ENCODE data around the gene GOLGA6L6.
"Not testable (repeated sequence)": the region's sequence is repeated elsewhere in the genome, so short reads cannot be mapped to it uniquely, and the experiment has no call there.

The GOLGA6L6 gene

DNA sequence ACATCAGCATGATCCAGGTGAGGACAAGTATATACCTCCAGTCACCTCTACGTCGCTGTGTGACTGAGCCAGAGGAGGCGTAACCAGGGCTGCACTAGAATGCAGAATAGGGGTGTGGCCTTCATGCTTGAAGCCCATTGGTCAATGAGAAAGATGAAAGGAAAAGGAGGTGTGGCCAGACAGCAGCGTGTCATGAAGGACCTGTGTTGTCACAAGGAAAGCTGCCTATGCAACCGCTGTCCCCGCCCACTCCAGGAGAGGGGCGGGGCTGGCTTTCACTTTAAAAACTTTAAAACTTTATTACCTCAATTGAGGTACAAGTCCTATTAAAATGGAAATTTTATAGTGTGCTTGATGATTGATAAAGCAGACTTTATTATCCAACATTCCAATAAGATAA is at the start of gene GOLGA6L6:
Gene GOLGA6L6, minus strand, starts transcription at position 101 of the 400 bp plus-strand sequence. Its CDS starts 91 bp downstream, at position 10.
- not testable (repeated sequence) for H3K27me3 Mint-ChIP-seq (ENCODE audit: low read depth, poor library complexity); H3K4me3 Mint-ChIP-seq; DNase-seq; H3K9me3 Mint-ChIP-seq; H3K27ac Mint-ChIP-seq; H3K36me3 Mint-ChIP-seq (ENCODE audit: low read depth); H3K4me1 Mint-ChIP-seq

DNA sequence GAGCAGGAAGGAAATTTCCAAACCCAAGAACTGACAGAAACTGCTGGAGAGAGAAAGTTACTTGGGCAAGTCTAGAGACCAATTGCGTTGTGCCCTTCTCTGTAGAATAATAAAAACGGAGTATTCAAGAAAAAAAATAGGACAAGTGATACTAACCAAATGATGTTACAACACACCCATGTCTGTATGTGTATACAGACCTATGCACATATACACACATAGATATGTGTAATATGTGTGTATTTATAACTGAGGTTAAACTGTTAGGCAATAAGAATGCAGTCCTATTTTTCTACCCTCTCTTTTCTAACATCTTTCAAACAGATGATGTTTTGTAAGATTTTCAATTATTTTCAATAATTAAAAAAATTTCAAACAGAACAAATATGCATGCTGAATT is 48.5 kb upstream of the GOLGA6L6 start:
- H3K4me3 Mint-ChIP-seq; H3K36me3 Mint-ChIP-seq (ENCODE audit: low read depth); DNase-seq; H3K27me3 Mint-ChIP-seq (ENCODE audit: low read depth, poor library complexity); H3K9me3 Mint-ChIP-seq; H3K4me1 Mint-ChIP-seq; H3K27ac Mint-ChIP-seq: not testable (repeated sequence)

DNA sequence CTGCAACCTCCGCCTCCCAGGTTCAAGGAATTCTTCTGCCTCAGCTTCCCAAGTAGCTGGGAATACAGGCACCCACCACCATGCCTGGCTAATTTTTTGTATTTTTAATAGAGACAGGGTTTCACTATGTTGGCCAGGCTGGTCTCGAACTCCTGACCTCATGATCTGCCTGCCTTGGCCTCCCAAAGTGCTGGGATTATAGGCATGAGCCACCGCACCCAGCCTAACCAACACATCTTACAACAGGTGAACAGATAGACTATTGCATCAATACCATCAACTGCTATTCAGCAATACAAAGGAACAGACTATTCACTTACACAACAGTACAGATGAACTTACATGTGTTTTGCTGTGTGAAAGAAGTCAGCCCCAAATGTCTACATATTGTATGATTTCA is 45.2 kb upstream of the GOLGA6L6 start:
- not testable (repeated sequence) for DNase-seq; H3K4me3 Mint-ChIP-seq; H3K27me3 Mint-ChIP-seq (ENCODE audit: low read depth, poor library complexity); H3K27ac Mint-ChIP-seq; H3K36me3 Mint-ChIP-seq (ENCODE audit: low read depth); H3K4me1 Mint-ChIP-seq; H3K9me3 Mint-ChIP-seq

- H3K27ac Mint-ChIP-seq; H3K27me3 Mint-ChIP-seq (ENCODE audit: low read depth, poor library complexity); H3K4me1 Mint-ChIP-seq; DNase-seq; H3K36me3 Mint-ChIP-seq (ENCODE audit: low read depth); H3K4me3 Mint-ChIP-seq; H3K9me3 Mint-ChIP-seq: not testable (repeated sequence)
These were observed 41.1 kb upstream of the GOLGA6L6 start for GRCh38 chr15:20582726-20583115.

GRCh38 chr15:20582109-20582725 is 40.6 kb upstream of the GOLGA6L6 start:
- H3K36me3 Mint-ChIP-seq (ENCODE audit: low read depth); H3K9me3 Mint-ChIP-seq; DNase-seq; H3K27me3 Mint-ChIP-seq (ENCODE audit: low read depth, poor library complexity); H3K4me1 Mint-ChIP-seq; H3K4me3 Mint-ChIP-seq; H3K27ac Mint-ChIP-seq: not testable (repeated sequence)

GRCh38 chr15:20581261-20582108 is 39.9 kb upstream of the GOLGA6L6 start:
- not testable (repeated sequence) for H3K4me3 Mint-ChIP-seq, DNase-seq

GRCh38 chr15:20579662-20580061 is 38.1 kb upstream of the GOLGA6L6 start:
- not testable (repeated sequence) for DNase-seq; H3K4me1 Mint-ChIP-seq; H3K27me3 Mint-ChIP-seq (ENCODE audit: low read depth, poor library complexity)

More at GRCh38 chr15:20581261-20582108, 39.9 kb upstream of the GOLGA6L6 start:
- H3K27me3 Mint-ChIP-seq (ENCODE audit: low read depth, poor library complexity); H3K36me3 Mint-ChIP-seq (ENCODE audit: low read depth); H3K4me1 Mint-ChIP-seq; H3K9me3 Mint-ChIP-seq; H3K27ac Mint-ChIP-seq: not testable (repeated sequence)

GRCh38 chr15:20551289-20551688 is 9.7 kb upstream of the GOLGA6L6 start:
- not testable (repeated sequence) for H3K4me3 Mint-ChIP-seq; H3K27ac Mint-ChIP-seq; H3K27me3 Mint-ChIP-seq (ENCODE audit: low read depth, poor library complexity); DNase-seq; H3K4me1 Mint-ChIP-seq; H3K36me3 Mint-ChIP-seq (ENCODE audit: low read depth); H3K9me3 Mint-ChIP-seq

More at GRCh38 chr15:20579662-20580061, 38.1 kb upstream of the GOLGA6L6 start:
- H3K27ac Mint-ChIP-seq; H3K4me3 Mint-ChIP-seq; H3K9me3 Mint-ChIP-seq; H3K36me3 Mint-ChIP-seq (ENCODE audit: low read depth): not testable (repeated sequence)

DNA sequence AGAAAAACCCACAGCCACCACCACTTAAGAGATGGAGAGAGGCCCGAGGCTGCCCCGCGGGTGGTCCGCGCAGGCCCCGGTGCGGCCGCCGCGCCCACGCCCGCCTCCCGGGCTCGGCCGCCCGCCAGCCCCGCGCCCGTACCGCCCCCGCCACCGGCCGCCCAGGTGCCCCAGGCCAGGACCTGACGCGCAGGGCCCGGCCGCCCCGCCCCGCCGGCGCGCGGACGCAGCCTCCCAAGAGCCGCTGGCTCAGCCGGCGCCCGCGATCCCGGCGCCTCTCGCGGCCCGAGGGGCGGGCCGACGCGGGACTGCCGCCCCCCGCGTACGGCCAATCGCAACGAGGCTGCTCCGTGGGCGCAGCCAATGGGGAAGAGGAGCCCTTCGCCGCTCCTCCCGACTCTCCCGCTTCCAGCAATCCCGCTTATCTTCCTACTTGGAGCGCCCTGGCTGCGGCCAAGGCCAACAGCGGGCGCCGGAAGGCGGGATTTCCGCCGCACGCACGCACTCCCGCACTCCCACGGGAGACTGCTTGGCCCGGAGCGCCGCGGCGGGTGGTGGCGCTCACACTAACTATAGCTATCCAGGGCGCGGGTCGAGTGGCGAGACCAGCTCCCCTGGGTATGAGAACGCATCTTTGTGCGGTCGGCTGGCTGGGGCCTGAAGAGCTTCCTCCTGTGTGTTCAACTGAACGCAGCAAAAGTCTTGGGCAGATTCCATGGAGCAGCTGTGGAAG is 35.5 kb downstream of the GOLGA6L6 start:
- H3K4me3 Mint-ChIP-seq; H3K27ac Mint-ChIP-seq; H3K27me3 Mint-ChIP-seq (ENCODE audit: low read depth, poor library complexity): not testable (repeated sequence)

GRCh38 chr15:20502839-20503238 is 38.8 kb downstream of the GOLGA6L6 start:
- H3K36me3 Mint-ChIP-seq (ENCODE audit: low read depth); H3K4me1 Mint-ChIP-seq: not testable (repeated sequence)

More for the DNA sequence above, 35.5 kb downstream of the GOLGA6L6 start:
- DNase-seq; H3K36me3 Mint-ChIP-seq (ENCODE audit: low read depth); H3K9me3 Mint-ChIP-seq; H3K4me1 Mint-ChIP-seq: not testable (repeated sequence)

GRCh38 chr15:20501512-20502222 is 39.9 kb downstream of the GOLGA6L6 start:
- H3K27me3 Mint-ChIP-seq (ENCODE audit: low read depth, poor library complexity); H3K4me1 Mint-ChIP-seq; H3K9me3 Mint-ChIP-seq; DNase-seq; H3K36me3 Mint-ChIP-seq (ENCODE audit: low read depth); H3K27ac Mint-ChIP-seq; H3K4me3 Mint-ChIP-seq: not testable (repeated sequence)

More at GRCh38 chr15:20502839-20503238, 38.8 kb downstream of the GOLGA6L6 start:
- H3K4me3 Mint-ChIP-seq; H3K9me3 Mint-ChIP-seq; DNase-seq; H3K27me3 Mint-ChIP-seq (ENCODE audit: low read depth, poor library complexity); H3K27ac Mint-ChIP-seq: not testable (repeated sequence)

DNA sequence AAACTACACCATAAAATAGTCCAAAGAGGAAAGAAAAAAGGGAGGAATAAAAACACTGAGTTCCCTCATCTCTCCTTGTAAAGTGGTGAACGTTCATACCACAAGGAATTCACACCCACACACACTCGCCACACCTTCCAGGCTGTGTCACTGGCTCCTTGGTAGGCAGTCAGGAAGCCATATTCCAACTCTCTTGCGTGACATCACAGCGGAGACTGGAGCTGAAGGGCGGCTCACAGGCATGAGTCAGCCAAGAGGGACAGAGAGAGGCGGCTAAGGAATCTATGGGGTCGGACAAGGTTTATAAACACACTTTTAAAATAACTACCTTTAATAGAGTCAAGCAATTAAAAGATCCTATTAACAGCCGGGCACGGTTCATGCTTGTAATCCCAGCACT is 43.8 kb downstream of the GOLGA6L6 start:
- not testable (repeated sequence) for H3K27me3 Mint-ChIP-seq (ENCODE audit: low read depth, poor library complexity); DNase-seq; H3K4me3 Mint-ChIP-seq; H3K9me3 Mint-ChIP-seq; H3K36me3 Mint-ChIP-seq (ENCODE audit: low read depth); H3K4me1 Mint-ChIP-seq; H3K27ac Mint-ChIP-seq

DNA sequence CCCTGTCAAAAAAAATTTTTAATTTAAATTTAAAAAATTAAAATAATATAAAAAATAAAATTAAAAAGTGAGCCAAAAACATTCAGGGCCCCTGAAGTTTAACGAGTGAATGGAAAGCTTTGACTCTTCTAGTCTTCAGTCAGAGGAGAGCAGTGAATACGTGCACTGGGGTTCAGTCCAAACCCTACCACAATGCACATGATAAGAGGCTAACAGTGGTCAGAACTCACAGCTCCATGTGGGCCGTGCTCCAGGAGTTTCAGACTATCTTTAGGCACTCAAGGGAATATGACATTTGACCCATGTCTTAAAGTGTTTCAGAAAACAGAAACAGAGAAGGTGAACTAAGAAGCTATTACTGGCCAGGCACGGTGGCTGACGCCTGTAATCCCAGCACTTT is 48.6 kb downstream of the GOLGA6L6 start:
- H3K27ac Mint-ChIP-seq; H3K36me3 Mint-ChIP-seq (ENCODE audit: low read depth); H3K9me3 Mint-ChIP-seq; H3K4me3 Mint-ChIP-seq; H3K4me1 Mint-ChIP-seq; DNase-seq; H3K27me3 Mint-ChIP-seq (ENCODE audit: low read depth, poor library complexity): not testable (repeated sequence)

DNA sequence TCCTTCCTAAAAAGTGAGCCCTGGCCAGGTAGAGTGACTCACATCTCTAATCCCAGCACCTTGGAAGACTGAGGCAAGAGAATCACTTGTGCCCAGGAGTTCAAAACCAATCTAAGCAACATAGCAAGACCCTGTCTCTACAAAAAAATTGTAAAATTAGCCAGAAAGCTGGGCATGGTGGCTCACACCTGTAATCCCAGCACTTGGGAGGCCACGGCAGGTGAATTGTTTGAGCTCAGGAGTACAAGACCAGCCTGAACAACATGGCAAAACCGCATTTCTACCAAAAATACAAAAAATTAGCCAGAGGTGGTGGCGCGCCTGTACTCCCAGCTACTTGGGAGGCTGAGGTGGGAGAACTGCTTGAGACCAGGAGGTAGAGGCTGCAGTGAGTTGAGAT is 49.0 kb downstream of the GOLGA6L6 start:
- not testable (repeated sequence) for DNase-seq; H3K4me3 Mint-ChIP-seq; H3K9me3 Mint-ChIP-seq; H3K4me1 Mint-ChIP-seq; H3K36me3 Mint-ChIP-seq (ENCODE audit: low read depth); H3K27ac Mint-ChIP-seq; H3K27me3 Mint-ChIP-seq (ENCODE audit: low read depth, poor library complexity)

Data from nephron progenitor cell (in vitro differentiated cells).